Neuronal stem cell (in vitro differentiated cells): ENCODE data around the gene KBTBD3.

Experiments used
- DNase-seq: peaks from one replicate; pipeline ENCODE4 v3.0.0-alpha.2; 2013; ENCODE audit warnings: low spot score
- H2AFZ ChIP-seq: one replicate; pipeline ENCODE4 v1.6.1; 2013; ENCODE audit warnings: mild to moderate bottlenecking, low read length, inconsistent platforms
- H2AK5ac ChIP-seq: 2 replicates; pipeline ENCODE4 v1.6.1; 2013; ENCODE audit warnings: low read depth, mild to moderate bottlenecking, inconsistent platforms, low read length, moderate library complexity, mixed read lengths
- H2BK120ac ChIP-seq: 2 replicates; pipeline ENCODE4 v1.6.1; 2013; ENCODE audit warnings: low read depth, mild to moderate bottlenecking, inconsistent platforms, low read length, moderate library complexity, mixed read lengths
- H2BK12ac ChIP-seq: one replicate; pipeline ENCODE4 v1.6.1; 2013; ENCODE audit warnings: low read length, inconsistent platforms
- H2BK15ac ChIP-seq: 2 replicates; pipeline ENCODE4 v1.6.1; 2013; ENCODE audit warnings: mild to moderate bottlenecking, low read length, inconsistent platforms, mixed read lengths
- H2BK5ac ChIP-seq: one replicate; pipeline ENCODE4 v1.6.1; 2013; ENCODE audit warnings: inconsistent platforms, mild to moderate bottlenecking, low read length, moderate library complexity
- H3K14ac ChIP-seq: one replicate; pipeline ENCODE4 v1.6.1; 2013; ENCODE audit warnings: low read length, inconsistent platforms
- H3K18ac ChIP-seq: 2 replicates; pipeline ENCODE4 v1.6.1; 2013; ENCODE audit warnings: low read length, inconsistent platforms
- H3K23ac ChIP-seq: 2 replicates; pipeline ENCODE4 v1.6.1; 2013; ENCODE audit warnings: low read depth, mild to moderate bottlenecking, mixed read lengths, low read length, inconsistent platforms; ENCODE audit not compliant: poor library complexity
- H3K27ac ChIP-seq: replicated peaks from 3 replicates; pipeline ENCODE4 v1.5.1; 2013; ENCODE audit warnings: low read length, inconsistent platforms
- H3K27me3 ChIP-seq, 3 experiments: 2 replicates each; pipeline ENCODE4 v1.6.1; 2013; ENCODE audit warnings: low read length in 3 of 3, mild to moderate bottlenecking in 2 of 3, inconsistent platforms in 1 of 3, low read depth in 1 of 3, mixed read lengths in 1 of 3, moderate library complexity in 1 of 3; ENCODE audit not compliant: control insufficient read depth in 3 of 3, insufficient read depth in 3 of 3
- H3K36me3 ChIP-seq, 2 donors: replicated peaks in 1 of 2; 2 replicates each; pipeline ENCODE4 v1.6.1; 2013; ENCODE audit warnings: low read length in 2 of 2; ENCODE audit not compliant: control insufficient read depth in 2 of 2, insufficient read depth in 2 of 2
- H3K4ac ChIP-seq: 2 replicates; pipeline ENCODE4 v1.6.1; 2013; ENCODE audit warnings: inconsistent platforms, mild to moderate bottlenecking, low read length, moderate library complexity
- H3K4me1 ChIP-seq, 2 donors: 1 replicate in 1 of 2; 2 replicates in 1 of 2; pipeline ENCODE4 v1.6.1; 2013; ENCODE audit warnings: low read length in 2 of 2, low read depth in 1 of 2; ENCODE audit not compliant: control insufficient read depth in 2 of 2, insufficient read depth in 1 of 2
- H3K4me2 ChIP-seq: one replicate; pipeline ENCODE4 v1.6.1; 2013; ENCODE audit warnings: mild to moderate bottlenecking, low read length, inconsistent platforms; ENCODE audit not compliant: insufficient read depth, poor library complexity, severe bottlenecking
- H3K4me3 ChIP-seq, 2 donors: 2 replicates each; pipeline ENCODE4 v1.5.1; 2013; ENCODE audit warnings: low read length in 2 of 2, mild to moderate bottlenecking in 2 of 2, inconsistent platforms in 1 of 2, moderate library complexity in 1 of 2
- H3K79me1 ChIP-seq: one replicate; pipeline ENCODE4 v1.6.1; 2013; ENCODE audit warnings: low read depth, mild to moderate bottlenecking, inconsistent platforms, low read length, moderate library complexity
- H3K9ac ChIP-seq: one replicate; pipeline ENCODE4 v1.6.1; 2013; ENCODE audit warnings: mild to moderate bottlenecking, low read depth, low read length, inconsistent platforms; ENCODE audit not compliant: poor library complexity
- H3K9me3 ChIP-seq, 2 donors: replicated peaks in 1 of 2; 2 replicates each; pipeline versions ENCODE3 to v1.6.1; 2013; ENCODE audit warnings: low read length in 2 of 2, mild to moderate bottlenecking in 2 of 2, inconsistent platforms in 1 of 2, low read depth in 1 of 2, mixed read lengths in 1 of 2, moderate library complexity in 1 of 2; ENCODE audit not compliant: control insufficient read depth in 2 of 2, insufficient read depth in 1 of 2
- H4K8ac ChIP-seq: one replicate; pipeline ENCODE4 v1.6.1; 2013; ENCODE audit warnings: low read depth, mild to moderate bottlenecking, inconsistent platforms, low read length, moderate library complexity
- H4K91ac ChIP-seq: one replicate; pipeline ENCODE4 v1.6.1; 2013; ENCODE audit warnings: low read length, low read depth, mild to moderate bottlenecking, inconsistent platforms; ENCODE audit not compliant: poor library complexity
- WGBS, 2 donors: extraction: QIAGEN DNeasy Blood & Tissue Kit; methylation state at CpG; one replicate each; pipeline ENCODE4 v1.1.7; 2013; ENCODE audit warnings: missing lambda C conversion rate in 2 of 2, mixed read lengths in 1 of 2; ENCODE audit not compliant: insufficient read length in 2 of 2, insufficient replicate concordance in 1 of 2; ENCODE audit errors: extremely low coverage in 2 of 2; 5-methylcytosine and 5-hydroxymethylcytosine counted together

The KBTBD3 gene

GRCh38 chr11:106021181-106021966 lies 55.8 kb downstream of the KBTBD3 start:
- Histone ChIP-seq H3K18ac (peak overlapping the region; percentile 98), H3K4me2 (peak overlapping the region; percentile 62), H3K9me3 (no peaks in the 10 kb centered on the region)

GRCh38 chr11:106017093-106017492 lies 60.1 kb downstream of the KBTBD3 start:
- Histone ChIP-seq H3K27me3 (no peaks in the 10 kb centered on the region), H3K27ac (no peak overlapping the region), H3K23ac (no peak overlapping the region), H3K4me1 (peaks cover 8 to 10% of the 10 kb centered on the region in 2 donors), H2AK5ac (no peak overlapping the region), H3K9ac (no peak overlapping the region), H2BK12ac (no peak overlapping the region), H3K4me2 (no peak overlapping the region), H2BK15ac (no peak overlapping the region), H3K79me1 (peaks cover 3% of the 10 kb centered on the region), H3K4me3 (no peak overlapping the region), H3K9me3 (peaks cover 0 to 3% of the 10 kb centered on the region in 2 donors), H3K18ac (no peak overlapping the region), H2BK120ac (no peak overlapping the region), H4K8ac (no peak overlapping the region), H2BK5ac (no peak overlapping the region), H3K4ac (no peak overlapping the region), H2AFZ (no peak overlapping the region), H3K14ac (no peak overlapping the region), H3K36me3 (peaks cover 2 to 33% of the 10 kb centered on the region in 2 donors), H4K91ac (no peak overlapping the region)
- DNase-seq: no peak
- WGBS, 2 donors: no CpG with 5 or more reads among the region's 2 CpGs

More at GRCh38 chr11:106021181-106021966, 55.8 kb downstream of the KBTBD3 start:
- no peak overlapping the region for H3K27ac ChIP-seq
- H2AFZ ChIP-seq: peak overlapping the region; percentile 99
- DNase-seq: no peak
- H3K4me1 ChIP-seq: peaks cover 5 to 6% of the 10 kb centered on the region in 2 donors
- no peak overlapping the region for H3K4ac ChIP-seq
- H3K23ac ChIP-seq: peak overlapping the region; percentile 91
- no peak overlapping the region for H3K14ac ChIP-seq
- H2AK5ac ChIP-seq: peak overlapping the region; percentile 37
- peak overlapping the region; percentile 87 for H2BK5ac ChIP-seq
- peak overlapping the region; percentile 97 for H3K9ac ChIP-seq
- H3K4me3 ChIP-seq: peak overlapping the region; percentile 98 to 99
- H4K8ac ChIP-seq: no peak overlapping the region
- no peak overlapping the region for H2BK12ac ChIP-seq
- peak overlapping the region; percentile 78 for H2BK15ac ChIP-seq
- H2BK120ac ChIP-seq: no peak overlapping the region
- peaks cover 3% of the 10 kb centered on the region for H3K79me1 ChIP-seq
- H3K27me3 ChIP-seq: no peaks in the 10 kb centered on the region
- WGBS, 2 donors: no CpG with 5 or more reads among the region's 18 CpGs
- no peak overlapping the region for H4K91ac ChIP-seq
- H3K36me3 ChIP-seq: peaks cover 2 to 14% of the 10 kb centered on the region in 2 donors

- Histone ChIP-seq H3K27ac (no peak overlapping the region), H3K4me2 (no peak overlapping the region), H3K27me3 (no peaks in the 10 kb centered on the region), H3K4me1 (peaks cover 5 to 13% of the 10 kb centered on the region in 2 donors), H2AFZ (no peak overlapping the region), H3K18ac (no peak overlapping the region), H3K4ac (no peak overlapping the region), H3K4me3 (no peak overlapping the region), H2BK120ac (no peak overlapping the region), H3K23ac (no peak overlapping the region), H2BK12ac (no peak overlapping the region), H3K9me3 (peaks cover 0 to 8% of the 10 kb centered on the region in 2 donors), H2BK5ac (no peak overlapping the region), H4K91ac (no peak overlapping the region), H2AK5ac (no peak overlapping the region), H3K9ac (no peak overlapping the region), H2BK15ac (no peak overlapping the region), H4K8ac (no peak overlapping the region), H3K79me1 (no peaks in the 10 kb centered on the region), H3K14ac (no peak overlapping the region), H3K36me3 (peaks cover 2 to 45% of the 10 kb centered on the region in 2 donors)
- no CpG with 5 or more reads among the region's 2 CpGs for WGBS, 2 donors
- no peak for DNase-seq
Measured at GRCh38 chr11:106015066-106015465, 62.1 kb downstream of the KBTBD3 start.

DNA sequence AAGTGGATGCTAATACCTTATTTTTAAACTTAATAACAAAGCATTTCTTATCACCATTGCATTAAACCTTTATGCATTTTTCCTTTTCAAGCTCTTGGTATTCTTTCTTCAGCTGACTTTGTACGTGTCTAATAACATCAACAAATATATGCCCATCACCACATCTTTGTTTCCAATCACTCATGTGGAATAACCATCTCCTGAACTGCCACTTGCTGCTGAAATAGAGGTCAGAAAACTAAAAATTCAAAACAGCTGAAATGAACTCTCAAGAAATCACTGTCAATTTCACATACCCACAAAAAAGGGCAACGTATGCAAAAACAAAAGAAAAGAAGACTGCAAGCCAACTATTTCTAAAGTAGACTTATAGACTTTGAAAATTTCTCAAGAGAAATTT lies 62.5 kb downstream of the KBTBD3 start:
- Histone ChIP-seq H2BK5ac (no peak overlapping the region), H2BK120ac (no peak overlapping the region), H3K9me3 (peaks cover 0 to 8% of the 10 kb centered on the region in 2 donors), H3K4me1 (peaks cover 5 to 13% of the 10 kb centered on the region in 2 donors), H2BK15ac (no peak overlapping the region), H4K8ac (no peak overlapping the region), H4K91ac (no peak overlapping the region), H3K27ac (no peak overlapping the region), H3K4ac (no peak overlapping the region), H3K4me2 (no peak overlapping the region), H3K23ac (no peak overlapping the region), H3K4me3 (no peak overlapping the region), H2AFZ (no peak overlapping the region), H3K79me1 (no peaks in the 10 kb centered on the region), H2AK5ac (no peak overlapping the region), H3K36me3 (peaks cover 5 to 48% of the 10 kb centered on the region in 2 donors), H3K9ac (no peak overlapping the region), H3K18ac (no peak overlapping the region), H3K14ac (no peak overlapping the region), H2BK12ac (no peak overlapping the region), H3K27me3 (no peaks in the 10 kb centered on the region)
- no CpG with 5 or more reads among the region's 2 CpGs for WGBS, 2 donors
- no peak for DNase-seq
